ENCODE measurements around the gene VPS18. TPM values are rescaled to one million over a fixed set of nuclear protein-coding genes. Genes with fewer than 3 reads are reported as not detected.
A peak's percentile ranks its signal among the peaks of the same experiment; 100 is the strongest.

The VPS18 gene
- total and polyA plus RNA-seq, 8 donors = 9.2 to 29.0 (median 13.6) TPM

GRCh38 chr15:40951764-40952163 lies 57.5 kb downstream of the VPS18 start:
- H3K9me3 ChIP-seq = no peaks in the 10 kb centered on the region
- DNase-seq (no peak), ATAC-seq (no peak)
- H3K27me3 ChIP-seq = no peaks in the 10 kb centered on the region
- H3K4me3 ChIP-seq = no peak overlapping the region
- no peak overlapping the region for H3K27ac ChIP-seq
- H3K36me3 ChIP-seq = peaks cover 0 to 3% of the 10 kb centered on the region in 2 donors
- TF ChIP-seq, protein P1, sequence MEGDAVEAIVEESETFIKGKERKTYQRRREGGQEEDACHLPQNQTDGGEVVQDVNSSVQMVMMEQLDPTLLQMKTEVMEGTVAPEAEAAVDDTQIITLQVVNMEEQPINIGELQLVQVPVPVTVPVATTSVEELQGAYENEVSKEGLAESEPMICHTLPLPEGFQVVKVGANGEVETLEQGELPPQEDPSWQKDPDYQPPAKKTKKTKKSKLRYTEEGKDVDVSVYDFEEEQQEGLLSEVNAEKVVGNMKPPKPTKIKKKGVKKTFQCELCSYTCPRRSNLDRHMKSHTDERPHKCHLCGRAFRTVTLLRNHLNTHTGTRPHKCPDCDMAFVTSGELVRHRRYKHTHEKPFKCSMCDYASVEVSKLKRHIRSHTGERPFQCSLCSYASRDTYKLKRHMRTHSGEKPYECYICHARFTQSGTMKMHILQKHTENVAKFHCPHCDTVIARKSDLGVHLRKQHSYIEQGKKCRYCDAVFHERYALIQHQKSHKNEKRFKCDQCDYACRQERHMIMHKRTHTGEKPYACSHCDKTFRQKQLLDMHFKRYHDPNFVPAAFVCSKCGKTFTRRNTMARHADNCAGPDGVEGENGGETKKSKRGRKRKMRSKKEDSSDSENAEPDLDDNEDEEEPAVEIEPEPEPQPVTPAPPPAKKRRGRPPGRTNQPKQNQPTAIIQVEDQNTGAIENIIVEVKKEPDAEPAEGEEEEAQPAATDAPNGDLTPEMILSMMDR (IDR thresholded peaks at IDR 0.05) = no peak
- peaks cover 3 to 29% of the 10 kb centered on the region in 2 donors for H3K4me1 ChIP-seq
- intact Hi-C loops (cut with DNase I) = no loop called here

DNA sequence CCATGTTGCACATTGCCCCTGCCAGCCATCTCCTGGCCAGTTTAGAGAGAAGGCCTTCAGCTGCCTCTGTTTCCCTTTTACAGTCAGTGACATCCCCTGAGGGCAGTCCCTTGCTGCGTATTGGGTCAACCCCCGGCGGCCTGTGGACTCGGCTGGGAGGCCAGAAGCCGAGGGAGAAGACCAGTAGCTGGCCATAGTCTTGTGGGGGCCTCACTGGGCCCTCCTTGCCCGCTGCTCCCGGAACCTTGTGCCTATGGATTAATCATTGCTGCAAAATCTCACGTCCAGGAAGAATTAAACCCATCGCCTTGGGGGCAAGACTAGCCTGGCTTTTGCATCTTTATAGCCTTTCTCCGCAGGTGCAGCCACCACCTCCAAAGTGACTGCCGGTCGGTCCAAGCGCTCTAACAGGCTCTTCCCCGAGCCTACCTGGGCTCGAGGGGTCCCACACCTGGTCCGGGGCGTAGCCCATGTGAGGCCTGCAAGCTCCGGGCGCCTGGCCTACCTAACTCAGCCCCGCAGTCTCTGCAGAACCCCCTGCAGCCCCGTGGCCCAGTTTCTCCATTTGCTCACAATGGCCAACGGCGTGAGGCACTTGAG lies 58.2 kb downstream of the VPS18 start:
- H3K27me3 ChIP-seq = no peaks in the 10 kb centered on the region
- H3K9me3 ChIP-seq = no peaks in the 10 kb centered on the region
- TF ChIP-seq, protein P1 (IDR thresholded peaks at IDR 0.05) = no peak
- peaks cover 0 to 3% of the 10 kb centered on the region in 2 donors for H3K36me3 ChIP-seq
- ATAC-seq (no peak), DNase-seq (no peak)
- intact Hi-C loops (cut with DNase I) = no loop called here
- H3K4me1 ChIP-seq = peaks cover 3 to 31% of the 10 kb centered on the region in 2 donors
- H3K4me3 ChIP-seq = peak overlapping the region; percentile 59 to 77
- peak overlapping the region; percentile 75 to 80 for H3K27ac ChIP-seq

DNA sequence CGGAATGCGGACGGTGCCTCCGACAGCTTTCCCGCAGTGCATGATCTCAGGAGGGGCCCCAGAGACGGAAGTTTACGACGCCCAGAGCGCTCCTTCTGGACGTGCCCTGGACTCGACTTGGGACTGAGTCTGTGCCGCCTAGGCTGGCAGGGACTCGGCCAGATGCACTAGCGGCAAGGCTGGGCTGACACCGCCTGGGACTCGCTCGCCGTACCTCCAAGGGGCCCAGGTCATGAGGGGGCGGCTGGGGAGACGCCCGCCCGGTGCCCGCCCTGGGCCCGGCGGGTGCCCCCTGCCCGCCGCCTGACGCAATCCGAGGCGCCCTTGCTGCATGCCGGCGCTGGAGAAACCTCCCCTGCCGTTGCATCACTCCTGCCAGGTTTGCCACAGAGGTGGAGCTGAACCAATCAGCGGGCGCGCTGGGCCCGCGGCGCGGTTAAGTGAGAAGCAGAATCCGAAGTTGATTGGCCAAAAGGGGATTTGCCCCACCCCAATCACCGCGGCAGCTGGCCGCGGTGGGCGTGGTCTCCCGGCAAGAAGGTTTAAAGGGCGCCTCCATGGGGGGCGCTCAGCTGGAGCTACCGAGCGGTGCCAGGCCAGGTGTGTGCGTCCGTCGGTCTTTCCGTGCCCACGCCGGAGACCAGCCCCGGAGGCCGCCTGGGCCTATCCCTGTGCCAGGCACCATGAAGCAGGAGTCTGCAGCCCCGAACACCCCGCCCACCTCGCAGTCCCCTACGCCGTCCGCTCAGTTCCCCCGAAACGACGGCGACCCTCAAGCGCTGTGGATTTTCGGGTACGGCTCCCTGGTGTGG lies 58.9 kb downstream of the VPS18 start, which contains the start of gene CHAC1:
CHAC1 (plus strand) TSS at position 571 of the 812 bp plus-strand sequence; CDS start at position 684, 113 bp downstream.
- DNase-seq (peak; percentile 71 to 98 (median 94)), ATAC-seq (peak; percentile 95)
- H3K4me3 ChIP-seq = peak within 1 kb of the TSS; percentile 59 to 77
- no peaks in the 10 kb centered on the region for H3K9me3 ChIP-seq
- H3K36me3 ChIP-seq = peaks cover 0 to 3% of the 10 kb centered on the region in 2 donors
- intact Hi-C loops (cut with DNase I) = no loop called here
- TF ChIP-seq, protein P1 (IDR thresholded peaks at IDR 0.05) = no peak
- no peaks in the 10 kb centered on the region for H3K27me3 ChIP-seq
- peak within 1 kb of the TSS; percentile 75 to 80 for H3K27ac ChIP-seq
- H3K4me1 ChIP-seq = peaks cover 3 to 31% of the 10 kb centered on the region in 2 donors

Other genes starting within 250 kb of the VPS18 start
- gene RAD51, start 199.3 kb upstream of the VPS18 start, total RNA-seq = 1 to 10 TPM; 4.4 to 4.8 TPM
- 10 to 100 TPM in 5 of 6 donors, 1 to 10 TPM in 1; 8.9 to 15.6 (median 13.0) TPM for gene RAD51, start 199.3 kb upstream of the VPS18 start, polyA plus RNA-seq (ENCODE audit: insufficient read length in 6 of 6)
- 10 to 100 TPM; 60.4 to 83.1 TPM for gene RMDN3, start 139.2 kb upstream of the VPS18 start, total RNA-seq
- 10 to 100 TPM; 30.8 to 40.1 (median 33.9) TPM for gene RMDN3, start 139.2 kb upstream of the VPS18 start, polyA plus RNA-seq (ENCODE audit: insufficient read length in 6 of 6)
- 10 to 100 TPM; 42.1 to 61.5 TPM for gene GCHFR, start 130.4 kb upstream of the VPS18 start, total RNA-seq
- 10 to 100 TPM; 12.7 to 18.6 (median 15.7) TPM for gene GCHFR, start 130.4 kb upstream of the VPS18 start, polyA plus RNA-seq (ENCODE audit: insufficient read length in 6 of 6)
- under 1 TPM; 0.32 to 0.71 TPM for gene C15orf62, start 124.5 kb upstream of the VPS18 start, total RNA-seq
- gene C15orf62, start 124.5 kb upstream of the VPS18 start, polyA plus RNA-seq (ENCODE audit: insufficient read length in 6 of 6) = 1 to 10 TPM; 3.2 to 4.6 (median 4.0) TPM
- gene ZFYVE19, start 87.4 kb upstream of the VPS18 start, total RNA-seq = 10 to 100 TPM; 23.6 to 26.2 TPM
- gene ZFYVE19, start 87.4 kb upstream of the VPS18 start, polyA plus RNA-seq (ENCODE audit: insufficient read length in 6 of 6) = 10 to 100 TPM; 29.4 to 32.3 (median 30.6) TPM
- 10 to 100 TPM; 24.3 to 32.6 TPM for gene DNAJC17, start 87.0 kb upstream of the VPS18 start, total RNA-seq
- gene DNAJC17, start 87.0 kb upstream of the VPS18 start, polyA plus RNA-seq (ENCODE audit: insufficient read length in 6 of 6) = 10 to 100 TPM; 36.1 to 50.1 (median 44.0) TPM
- under 1 TPM in 1 of 2 donors, not detected in 1; 0.47 TPM for gene PPP1R14D, start 65.7 kb upstream of the VPS18 start, total RNA-seq
- gene PPP1R14D, start 65.7 kb upstream of the VPS18 start, polyA plus RNA-seq (ENCODE audit: insufficient read length in 6 of 6) = under 1 TPM; 0.20 to 0.50 (median 0.32) TPM
- gene SPINT1, start 50.4 kb upstream of the VPS18 start, total RNA-seq = 100 to 1,000 TPM; 102 to 160 TPM
- gene SPINT1, start 50.4 kb upstream of the VPS18 start, polyA plus RNA-seq (ENCODE audit: insufficient read length in 6 of 6) = 10 to 100 TPM; 51.8 to 72.8 (median 63.6) TPM
- 1 to 10 TPM in 1 of 2 donors, under 1 TPM in 1; 0.55 to 1.5 TPM for gene RHOV, start 20.2 kb upstream of the VPS18 start, total RNA-seq
- gene RHOV, start 20.2 kb upstream of the VPS18 start, polyA plus RNA-seq (ENCODE audit: insufficient read length in 6 of 6) = under 1 TPM; 0.31 to 0.76 (median 0.53) TPM
- 10 to 100 TPM; 10.4 to 18.1 TPM for gene DLL4, start 34.9 kb downstream of the VPS18 start, total RNA-seq
- gene DLL4, start 34.9 kb downstream of the VPS18 start, polyA plus RNA-seq (ENCODE audit: insufficient read length in 6 of 6) = 10 to 100 TPM; 15.9 to 23.7 (median 19.0) TPM
- 1 to 10 TPM; 3.5 to 5.8 TPM for gene CHAC1, start 59.0 kb downstream of the VPS18 start, total RNA-seq
- 1 to 10 TPM in 5 of 6 donors, under 1 TPM in 1; 0.78 to 1.6 (median 1.1) TPM for gene CHAC1, start 59.0 kb downstream of the VPS18 start, polyA plus RNA-seq (ENCODE audit: insufficient read length in 6 of 6)
- gene INO80, start 221.8 kb downstream of the VPS18 start, total RNA-seq = 10 to 100 TPM; 20.1 to 31.0 TPM
- gene INO80, start 221.8 kb downstream of the VPS18 start, polyA plus RNA-seq (ENCODE audit: insufficient read length in 6 of 6) = 10 to 100 TPM; 23.7 to 27.6 (median 26.0) TPM